Measurements from ENCODE around the gene TNRC6A. TPM values are rescaled to one million over a fixed set of nuclear protein-coding genes. Genes with fewer than 3 reads are reported as not detected.

The TNRC6A gene
- total and polyA plus RNA-seq, 9 of the 15 experiments (the other 6 are each of a cell fraction or from before 2014, with no cell fraction given) = 3.4 to 32.1 (median 26.6) TPM

GRCh38 chr16:24838554-24839266 is 109.3 kb downstream of the TNRC6A start (continued):
- TF ChIP-seq NR3C1 (CRISPR knock-in tag; IDR thresholded peaks at IDR 0.05) = no peak
- TF ChIP-seq HBP1 (CRISPR knock-in tag; IDR thresholded peaks at IDR 0.05) = no peak
- peak; percentile 62; the same call in 1 of the 2 replicates for TF ChIP-seq ATF3 (IDR thresholded peaks at IDR 0.05)
- TF ChIP-seq ATF3 (CRISPR knock-in tag; conservative IDR thresholded peaks at IDR 0.05) = no peak
- TF ChIP-seq HNRNPH1 (optimal IDR thresholded peaks at IDR 0.05; ENCODE audit: low read depth, low read length) = no peak
- TF ChIP-seq HOMEZ (CRISPR knock-in tag; IDR thresholded peaks at IDR 0.05) = no peak
- TF ChIP-seq ARNT (IDR thresholded peaks at IDR 0.05) = peak in 1 of 2 experiments; percentile 96; a peak in 2 of 4 replicates
- no peak for TF ChIP-seq ZNF740 (CRISPR knock-in tag; IDR thresholded peaks at IDR 0.05)
- TF ChIP-seq ZNF740 (tag; IDR thresholded peaks at IDR 0.05) = no peak
- TF ChIP-seq DEAF1 (CRISPR knock-in tag; IDR thresholded peaks at IDR 0.05) = no peak
- TF ChIP-seq ZNF444 (CRISPR knock-in tag; IDR thresholded peaks at IDR 0.05) = no peak
- TF ChIP-seq TEAD1 (CRISPR knock-in tag; IDR thresholded peaks at IDR 0.05) = peak; percentile 73 to 75; a peak in 3 of 4 replicates
- no peak for TF ChIP-seq PRMT5 (CRISPR knock-in tag; IDR thresholded peaks at IDR 0.05)
- no peak for TF ChIP-seq CHD4 (IDR thresholded peaks at IDR 0.05; ENCODE audit: insufficient read depth, insufficient replicate concordance, low read depth, low read length, poor library complexity, severe bottlenecking)
- TF ChIP-seq STAT5A (IDR thresholded peaks at IDR 0.05; ENCODE audit: borderline replicate concordance, low read length) = peak; percentile 80
- no peak for TF ChIP-seq KLF1 (tag; IDR thresholded peaks at IDR 0.05)
- TF ChIP-seq CREM (IDR thresholded peaks at IDR 0.05; ENCODE audit: low read depth) = peak; percentile 50; the same call in 1 of the 2 replicates
- no peak for TF ChIP-seq SMARCA5 (IDR thresholded peaks at IDR 0.05)
- TF ChIP-seq KDM4B (IDR thresholded peaks at IDR 0.05; ENCODE audit: borderline replicate concordance in 2 of 2, low read depth in 1 of 2) = no peak
- TF ChIP-seq RFX1 (IDR thresholded peaks at IDR 0.05) = no peak
- TF ChIP-seq ZNF507 (tag; conservative IDR thresholded peaks at IDR 0.05) = no peak
- peak; percentile 83 for TF ChIP-seq FOXM1 (IDR thresholded peaks at IDR 0.05; ENCODE audit: low read depth)
- TF ChIP-seq FOXM1 (CRISPR knock-in tag; IDR thresholded peaks at IDR 0.05; ENCODE audit: low read depth) = no peak
